Measurements from ENCODE around the gene QRICH1. TPM values are rescaled to one million over a fixed set of nuclear protein-coding genes. Genes with fewer than 3 reads are reported as not detected.

Gene QRICH1
- total RNA-seq, 1 experiment from 2014 or later: 82.7 TPM

DNA sequence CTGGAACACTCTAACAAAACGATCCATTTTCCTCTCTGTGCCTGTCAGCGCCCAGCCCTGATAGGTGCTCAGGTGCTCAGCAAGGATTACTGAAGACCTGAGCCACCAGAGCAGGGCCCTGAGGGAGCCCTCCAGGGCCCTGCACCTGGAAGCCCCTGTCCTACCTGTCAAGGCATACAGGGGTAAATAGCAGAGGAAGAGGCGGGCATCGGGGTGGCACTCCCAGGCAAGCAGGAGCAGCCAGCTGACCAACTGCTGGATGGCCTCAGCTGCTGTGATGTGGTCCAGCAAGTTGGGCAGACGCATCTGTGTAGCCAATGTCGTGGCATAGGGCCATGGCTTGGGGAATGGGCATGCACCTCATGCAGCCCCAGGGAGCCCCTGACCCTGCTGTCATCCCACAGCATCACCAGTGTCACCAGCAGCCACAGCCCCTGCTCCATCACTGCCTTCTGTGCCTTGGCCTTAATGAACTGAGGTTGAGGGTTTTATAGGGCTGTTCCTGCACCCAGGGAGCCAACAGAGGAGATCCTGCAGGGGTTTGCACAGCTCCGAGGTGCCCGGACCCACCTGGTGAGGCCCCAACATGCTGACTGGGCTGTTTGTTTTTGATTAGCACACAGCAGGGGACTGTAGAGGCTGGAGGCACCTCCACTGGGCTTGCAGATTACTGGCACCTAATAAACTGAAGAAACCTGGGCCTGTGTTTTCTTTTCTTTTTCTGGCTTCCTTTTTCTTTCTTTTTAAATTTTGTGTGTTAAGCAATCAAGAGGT lies 94.6 kb downstream of the QRICH1 start:
- no peak for DNase-seq (ENCODE audit: low spot score)

DNA sequence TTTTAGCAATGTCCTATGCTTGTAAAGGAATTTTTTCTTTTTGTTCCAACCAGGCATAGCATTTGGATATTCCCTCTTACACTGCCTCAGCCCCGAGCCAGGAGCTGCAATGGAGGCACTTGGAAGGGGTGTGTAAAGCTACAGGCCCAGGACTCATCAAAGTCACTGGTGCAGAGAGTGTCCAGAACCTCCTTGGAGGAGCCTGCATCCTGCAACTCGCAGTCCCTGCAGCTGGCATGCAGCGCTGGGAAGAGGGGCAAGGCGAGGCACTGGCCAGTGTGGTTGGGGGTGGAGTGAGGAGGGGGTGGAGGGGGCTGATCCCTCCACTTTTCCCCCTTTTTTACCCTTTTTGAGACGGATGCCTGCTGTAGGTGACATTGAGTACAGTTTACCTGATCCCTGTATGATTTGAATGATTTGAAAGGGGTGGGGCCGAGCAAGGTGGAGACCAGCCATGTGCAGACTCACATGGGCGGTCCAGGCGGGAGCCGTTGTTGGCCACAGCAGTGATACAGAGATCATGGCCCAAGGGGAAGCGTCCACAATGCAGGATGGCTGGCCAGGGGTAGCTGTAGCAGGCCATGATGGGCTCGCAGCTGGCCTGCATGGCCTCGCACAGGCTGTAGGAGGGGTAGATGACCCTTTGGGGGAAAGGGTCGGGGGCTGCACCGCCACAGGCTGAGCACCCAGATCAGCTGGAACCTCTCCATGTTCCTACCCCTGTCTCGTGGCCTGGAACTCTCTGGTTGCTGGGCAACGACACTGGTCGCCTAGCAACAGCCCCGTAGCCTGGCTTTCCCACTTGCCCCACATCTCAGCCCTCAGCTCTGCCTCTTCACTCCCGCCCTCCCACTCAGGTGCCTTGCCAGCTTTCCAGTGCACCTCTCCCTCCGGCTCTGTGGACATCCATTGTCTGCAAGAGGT lies 95.9 kb downstream of the QRICH1 start:
- DNase-seq (ENCODE audit: low spot score): no peak

DNA sequence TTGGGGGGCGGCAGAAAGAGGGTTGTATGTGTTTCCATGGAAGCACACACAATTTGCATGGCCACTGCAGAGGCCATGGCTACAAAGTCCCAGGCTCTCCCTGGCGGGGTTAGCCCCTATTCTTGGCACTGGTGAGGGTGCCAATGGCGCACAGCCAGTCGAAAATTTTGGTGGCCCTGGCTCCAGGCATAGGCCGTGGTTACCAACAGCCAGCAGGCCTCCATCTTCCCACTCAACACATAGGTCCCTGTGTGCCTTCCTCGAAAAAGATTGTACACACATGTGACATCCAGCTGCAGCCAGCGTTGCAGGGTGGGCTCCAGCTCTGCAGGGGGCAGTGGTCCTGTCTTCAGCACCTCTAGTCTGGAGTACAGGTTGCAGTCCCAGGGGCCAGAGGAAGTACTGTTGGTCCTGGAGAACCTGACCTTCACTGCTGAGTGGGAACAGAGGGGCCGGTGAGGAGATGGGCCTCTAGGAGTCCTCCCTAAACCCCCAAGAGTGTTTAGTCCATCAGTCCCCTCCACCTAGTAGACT lies 96.7 kb downstream of the QRICH1 start:
- no peak for DNase-seq (ENCODE audit: low spot score)

DNA sequence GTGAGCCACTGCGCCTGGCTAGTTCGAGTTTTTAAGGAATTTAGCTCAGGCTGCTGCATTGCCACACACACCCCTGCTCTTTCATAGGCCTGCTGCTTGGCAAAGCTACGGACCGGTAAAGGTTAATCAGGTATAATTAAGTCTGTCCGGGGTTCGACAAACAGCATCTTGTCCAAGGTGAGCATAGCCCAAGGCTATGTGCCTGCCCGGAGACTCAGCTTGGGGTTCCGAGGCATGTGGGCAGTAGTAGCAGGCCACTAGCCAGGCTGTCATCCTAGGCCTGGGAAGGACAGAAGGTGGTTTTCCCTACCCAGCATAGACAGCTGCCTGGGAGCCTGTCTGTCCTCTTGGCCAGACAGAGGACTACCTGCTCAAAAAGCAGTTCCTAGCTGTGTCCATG lies 97.2 kb downstream of the QRICH1 start:
- no peak for DNase-seq (ENCODE audit: low spot score)

DNA sequence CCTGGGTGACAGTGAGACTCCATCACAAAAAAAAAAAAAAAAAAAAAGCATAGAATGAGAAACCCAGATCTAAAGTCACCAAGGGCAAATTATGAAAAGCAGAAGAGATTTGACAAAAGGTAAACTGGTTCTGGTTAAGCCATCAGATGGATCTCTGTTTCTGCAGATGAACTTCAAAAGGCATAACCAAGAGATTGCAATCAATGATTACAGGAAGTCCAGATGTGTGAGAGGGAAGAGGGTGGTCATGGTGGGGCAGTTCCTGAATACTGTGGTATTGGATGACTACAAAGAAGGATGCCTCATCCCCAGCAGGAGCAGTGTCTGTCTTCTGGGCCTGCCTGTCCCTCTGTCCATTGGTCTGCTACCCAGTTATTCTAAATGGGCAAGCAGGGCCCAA lies 100.0 kb downstream of the QRICH1 start:
- DNase-seq (ENCODE audit: low spot score): no peak

DNA sequence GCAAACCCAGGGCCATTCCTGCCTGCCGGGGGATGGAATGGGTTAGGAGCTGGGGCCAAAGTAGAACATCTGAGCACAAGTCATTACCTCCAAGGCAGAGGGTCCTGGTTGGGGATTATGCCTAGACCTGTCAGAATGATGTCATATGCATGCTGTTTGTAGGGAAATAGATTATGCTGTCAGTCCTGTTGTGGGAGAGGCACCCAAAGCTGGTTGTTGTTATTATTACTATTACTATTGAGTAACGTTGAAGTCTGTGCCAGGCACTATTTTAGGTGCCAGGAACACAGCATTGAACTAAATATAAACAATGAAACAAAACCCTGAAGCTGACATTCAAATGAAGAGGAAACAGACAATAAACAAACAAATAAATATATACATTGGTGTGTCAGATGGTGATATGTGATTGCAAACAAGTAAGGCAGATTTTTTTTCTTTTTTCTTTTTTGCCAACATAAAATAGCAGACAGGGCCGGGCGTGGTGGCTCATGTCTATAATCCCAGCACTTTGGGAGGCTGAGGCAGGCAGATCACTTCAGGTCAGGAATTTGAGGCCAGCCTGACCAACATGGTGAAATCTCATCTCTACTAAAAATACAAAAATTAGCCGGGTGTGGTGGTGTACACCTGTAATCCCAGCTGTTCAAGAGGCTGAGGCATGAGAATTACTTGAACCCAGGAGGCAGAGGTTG lies 101.9 kb downstream of the QRICH1 start:
- no peak for DNase-seq (ENCODE audit: low spot score)

DNA sequence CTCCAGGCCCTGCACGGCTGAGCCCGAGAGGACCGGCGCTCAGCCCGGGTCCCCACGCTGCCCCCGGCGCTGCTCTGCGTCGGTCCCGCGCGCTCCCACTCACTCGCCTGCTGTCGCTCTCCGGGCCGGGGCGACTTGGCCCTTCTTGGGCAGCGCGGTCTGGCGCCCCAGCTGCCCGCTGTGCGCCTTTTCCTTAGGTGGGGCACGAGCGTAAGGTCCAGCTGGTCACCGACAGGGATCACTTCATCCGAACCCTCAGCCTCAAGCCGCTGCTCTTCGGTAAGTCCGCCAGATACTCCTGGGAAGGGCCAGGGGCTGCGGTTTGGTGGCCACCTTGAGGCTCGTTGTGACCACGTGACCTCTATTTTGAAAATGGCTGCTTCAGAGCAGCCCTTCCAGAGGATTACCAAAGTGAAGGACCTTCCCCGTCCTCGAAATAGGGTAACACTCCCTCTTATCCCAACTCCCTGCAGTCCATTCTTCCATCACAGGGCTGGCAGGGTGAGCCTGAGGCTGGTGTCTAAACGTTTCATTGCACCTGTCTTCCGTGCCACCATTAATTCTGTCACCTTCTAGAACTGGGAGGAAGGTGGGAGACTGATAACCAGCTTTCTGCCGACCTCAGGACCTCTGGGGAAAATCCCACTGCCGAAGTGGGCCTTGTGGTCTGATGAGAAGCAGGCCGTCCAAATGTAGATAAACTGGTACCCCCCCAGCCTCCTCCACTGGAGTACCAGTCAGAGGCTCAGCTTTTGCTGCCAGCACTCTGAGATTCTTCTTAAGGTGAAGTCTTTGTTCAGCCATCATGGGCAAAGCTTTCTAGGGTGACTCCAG lies 103.0 kb downstream of the QRICH1 start:
- DNase-seq (ENCODE audit: low spot score): no peak

DNA sequence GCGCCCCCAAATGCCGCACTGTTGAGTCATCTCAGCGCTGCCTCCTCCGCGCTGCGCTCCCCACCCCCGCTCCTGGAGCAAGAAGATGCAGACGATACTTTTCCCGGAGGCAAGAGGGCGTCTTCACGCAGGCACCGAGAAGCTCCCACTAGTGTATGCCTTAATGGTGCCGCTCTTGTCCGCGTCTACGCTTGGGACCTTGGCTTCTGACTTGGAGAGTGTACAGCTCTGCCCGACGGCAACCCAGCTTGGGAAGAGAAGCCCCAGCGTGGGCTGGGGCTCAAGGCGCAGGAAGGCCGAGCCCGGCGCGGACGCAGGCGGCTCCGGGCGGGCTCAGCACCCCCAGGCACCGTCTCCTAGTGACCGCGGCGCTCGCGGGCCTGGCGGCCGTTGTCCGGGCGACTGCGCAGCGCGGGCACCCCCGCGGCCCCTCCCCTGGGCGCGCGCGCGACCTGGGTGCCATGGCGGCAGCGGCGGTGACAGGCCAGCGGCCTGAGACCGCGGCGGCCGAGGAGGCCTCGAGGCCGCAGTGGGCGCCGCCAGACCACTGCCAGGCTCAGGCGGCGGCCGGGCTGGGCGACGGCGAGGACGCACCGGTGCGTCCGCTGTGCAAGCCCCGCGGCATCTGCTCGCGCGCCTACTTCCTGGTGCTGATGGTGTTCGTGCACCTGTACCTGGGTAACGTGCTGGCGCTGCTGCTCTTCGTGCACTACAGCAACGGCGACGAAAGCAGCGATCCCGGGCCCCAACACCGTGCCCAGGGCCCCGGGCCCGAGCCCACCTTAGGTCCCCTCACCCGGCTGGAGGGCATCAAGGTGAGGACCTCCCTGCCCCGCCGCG lies 103.9 kb downstream of the QRICH1 start, which contains the start of gene P4HTM:
P4HTM (plus strand) TSS at position 446 of the 840 bp plus-strand sequence; CDS start at position 462, 16 bp downstream.
- peak; percentile 80 for DNase-seq (ENCODE audit: low spot score)

DNA sequence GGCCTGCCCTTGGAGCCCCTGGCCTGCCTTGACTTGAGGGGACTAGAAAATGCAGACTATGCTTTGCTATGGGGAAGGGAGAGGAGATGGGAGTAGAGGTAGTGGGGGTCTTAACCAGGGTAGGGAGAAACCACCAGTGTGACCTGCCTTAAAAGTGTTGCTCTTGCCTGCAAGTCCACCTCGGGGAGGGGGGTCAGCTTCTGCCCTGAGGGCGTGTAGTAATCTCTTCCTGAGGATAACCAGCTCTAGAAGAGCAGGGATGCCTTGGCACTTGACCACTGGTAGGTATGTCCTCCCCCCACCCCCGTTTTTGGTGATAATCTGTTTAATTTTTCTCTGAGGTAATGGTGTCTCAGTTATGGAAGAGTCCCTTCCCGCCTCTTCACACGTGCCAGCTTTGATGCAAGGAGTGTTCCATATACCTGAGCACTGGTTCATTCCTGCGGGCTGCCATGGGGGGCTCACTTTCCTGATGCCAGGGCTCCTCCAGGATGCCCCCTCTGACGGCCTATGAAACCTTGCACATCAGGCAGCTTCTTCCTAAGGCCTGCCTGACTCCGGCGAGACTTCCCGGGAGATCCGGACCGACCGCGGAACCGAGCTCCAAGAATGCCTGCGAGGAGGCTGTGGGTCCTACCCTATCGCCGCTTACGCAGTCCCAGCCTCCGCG lies 104.6 kb downstream of the QRICH1 start:
- DNase-seq (ENCODE audit: low spot score): peak; percentile 22

DNA sequence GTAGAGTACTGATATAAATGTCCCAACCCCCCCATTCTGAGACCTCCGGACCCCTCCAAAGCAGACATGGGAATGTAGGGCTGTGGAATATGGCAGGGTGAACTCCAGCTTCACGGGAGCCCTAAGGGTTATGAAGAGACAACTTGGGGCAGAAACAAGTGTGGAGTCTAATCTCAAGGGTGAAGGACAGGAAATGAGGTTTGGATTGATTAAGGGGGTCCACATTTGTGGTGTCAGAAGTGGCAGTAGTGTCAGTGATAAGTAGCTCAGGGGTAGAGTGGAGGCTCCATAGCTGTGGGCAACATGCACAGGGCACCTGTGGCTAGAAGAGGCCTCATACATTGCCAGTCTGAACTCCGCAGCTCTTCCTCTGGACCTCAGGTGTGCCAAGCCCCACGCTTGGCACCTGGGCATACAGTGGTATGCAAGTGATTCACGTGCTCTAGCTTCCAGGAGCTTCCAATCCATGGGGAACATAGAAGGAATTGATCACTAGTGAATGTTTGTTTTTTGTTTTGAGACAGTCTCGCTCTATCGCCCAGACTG lies 108.0 kb downstream of the QRICH1 start:
- DNase-seq (ENCODE audit: low spot score): no peak

DNA sequence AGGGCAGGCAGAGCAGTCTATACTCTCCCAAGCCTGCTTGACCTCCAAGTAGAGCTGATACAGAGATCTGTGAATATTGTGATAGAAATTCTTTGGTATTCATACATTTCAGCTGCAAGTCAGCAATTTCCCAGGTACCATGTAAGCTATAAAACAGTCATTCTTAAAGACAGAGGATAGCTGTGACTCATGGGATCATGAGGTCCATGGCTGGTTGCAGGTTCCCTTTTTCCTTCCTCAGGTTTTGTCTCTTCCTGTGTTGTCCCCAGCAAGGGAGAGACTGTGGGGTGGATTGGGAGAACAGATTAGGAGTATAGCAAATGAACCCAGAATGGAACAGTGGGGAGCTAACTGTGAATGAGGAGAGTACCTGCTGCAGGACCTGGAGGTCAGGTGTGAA lies 109.2 kb downstream of the QRICH1 start:
- no peak for DNase-seq (ENCODE audit: low spot score)

DNA sequence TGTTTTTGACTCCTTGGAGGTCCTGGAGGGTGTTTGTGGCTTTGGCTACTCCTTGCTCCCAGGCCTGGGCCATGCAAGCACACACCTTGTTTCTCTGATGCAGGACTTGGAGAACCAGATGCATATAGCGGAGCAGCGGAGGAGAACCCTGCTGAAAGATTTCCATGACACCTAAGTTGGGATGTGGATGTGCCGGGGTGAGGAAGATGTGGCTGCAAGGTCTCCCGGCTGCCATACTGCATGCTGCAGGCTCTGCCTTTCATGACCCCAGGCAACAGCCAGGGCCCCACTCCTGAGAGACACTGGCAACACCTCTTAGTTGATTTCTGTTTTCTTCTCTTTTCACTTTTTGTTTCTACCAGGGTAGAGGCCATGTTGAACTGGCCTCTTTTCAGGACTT lies 110.8 kb downstream of the QRICH1 start:
- no peak for DNase-seq (ENCODE audit: low spot score)

DNA sequence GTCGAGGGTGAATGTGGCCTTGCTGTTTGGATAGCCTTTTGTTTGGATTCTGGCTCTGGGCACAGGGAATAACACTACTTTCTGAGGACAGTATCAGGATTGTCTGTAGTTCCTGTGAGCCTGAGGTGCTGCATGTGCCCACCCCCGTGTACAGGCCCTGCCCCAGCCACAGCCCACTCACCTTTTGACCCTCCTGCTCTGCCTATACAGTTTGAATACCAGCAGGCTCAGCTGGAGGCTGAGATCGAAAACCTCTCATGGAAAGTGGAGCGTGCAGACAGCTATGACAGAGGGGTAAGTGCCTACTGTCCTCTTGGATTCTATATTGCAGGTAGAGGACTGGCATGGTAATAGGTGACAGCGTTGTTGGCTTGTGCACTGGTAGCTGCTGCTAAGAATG lies 111.2 kb downstream of the QRICH1 start:
- DNase-seq (ENCODE audit: low spot score): no peak

DNA sequence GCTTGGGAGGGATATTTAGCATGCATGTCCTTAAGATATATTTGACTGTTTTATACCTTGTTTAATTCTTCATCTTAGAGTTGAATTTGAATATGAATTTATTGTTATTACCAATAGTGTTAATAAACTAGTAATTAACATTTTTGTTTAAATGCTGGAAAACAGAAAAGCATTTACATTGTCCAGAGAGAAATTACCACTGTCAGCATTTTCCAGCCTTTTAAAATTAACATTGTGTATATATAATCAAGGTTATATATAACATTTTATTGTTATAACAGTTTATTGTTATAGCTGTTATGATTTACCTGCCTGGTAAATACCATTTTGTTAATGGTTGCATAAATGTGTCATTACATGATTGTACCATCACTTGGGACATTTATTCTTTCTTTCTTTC lies 111.9 kb downstream of the QRICH1 start:
- no peak for DNase-seq (ENCODE audit: low spot score)

DNA sequence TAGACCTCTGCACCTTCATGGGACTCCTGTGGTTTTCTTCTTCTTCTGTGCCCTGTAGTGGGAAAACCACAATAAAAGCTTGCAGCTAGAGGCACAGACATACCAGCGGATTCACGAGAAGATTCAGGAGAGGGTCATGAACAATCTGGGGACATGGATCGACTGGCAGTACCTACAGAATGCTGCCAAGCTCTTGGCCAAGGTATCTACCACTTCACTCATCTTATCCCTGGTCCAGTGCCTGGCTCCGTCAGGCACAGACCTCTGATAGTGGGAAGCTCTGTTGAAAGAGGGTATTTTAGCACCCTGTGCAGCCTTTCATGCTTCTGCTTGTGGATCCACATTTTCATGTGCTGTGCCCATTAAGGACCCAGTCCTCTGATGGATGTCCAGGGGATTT lies 113.6 kb downstream of the QRICH1 start:
- no peak for DNase-seq (ENCODE audit: low spot score)
